ENCODE results near the gene CAPN12.

The CAPN12 gene

DNA sequence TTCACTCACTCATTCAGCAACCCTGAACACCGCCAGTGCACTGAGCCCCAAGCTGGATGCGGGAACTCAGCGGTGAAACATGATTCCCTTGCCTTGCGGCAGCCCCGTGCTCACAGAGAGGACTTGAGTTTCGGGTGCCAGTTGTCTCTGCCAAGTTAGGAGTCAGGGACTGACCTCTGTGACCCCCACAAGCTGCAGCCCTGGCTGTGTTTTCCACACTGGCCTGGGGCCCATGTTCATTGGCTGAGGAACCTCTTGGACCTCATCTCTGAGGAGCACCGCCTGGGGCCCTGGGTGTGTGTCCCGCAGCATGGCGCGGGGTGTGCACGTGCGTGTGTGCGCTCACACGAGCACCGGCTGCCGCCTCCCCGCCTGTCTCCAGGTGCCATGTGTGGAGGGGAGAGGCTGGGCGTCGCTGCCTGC, 31.0 kb downstream of the CAPN12 start:
- TF ChIP-seq, protein P1, sequence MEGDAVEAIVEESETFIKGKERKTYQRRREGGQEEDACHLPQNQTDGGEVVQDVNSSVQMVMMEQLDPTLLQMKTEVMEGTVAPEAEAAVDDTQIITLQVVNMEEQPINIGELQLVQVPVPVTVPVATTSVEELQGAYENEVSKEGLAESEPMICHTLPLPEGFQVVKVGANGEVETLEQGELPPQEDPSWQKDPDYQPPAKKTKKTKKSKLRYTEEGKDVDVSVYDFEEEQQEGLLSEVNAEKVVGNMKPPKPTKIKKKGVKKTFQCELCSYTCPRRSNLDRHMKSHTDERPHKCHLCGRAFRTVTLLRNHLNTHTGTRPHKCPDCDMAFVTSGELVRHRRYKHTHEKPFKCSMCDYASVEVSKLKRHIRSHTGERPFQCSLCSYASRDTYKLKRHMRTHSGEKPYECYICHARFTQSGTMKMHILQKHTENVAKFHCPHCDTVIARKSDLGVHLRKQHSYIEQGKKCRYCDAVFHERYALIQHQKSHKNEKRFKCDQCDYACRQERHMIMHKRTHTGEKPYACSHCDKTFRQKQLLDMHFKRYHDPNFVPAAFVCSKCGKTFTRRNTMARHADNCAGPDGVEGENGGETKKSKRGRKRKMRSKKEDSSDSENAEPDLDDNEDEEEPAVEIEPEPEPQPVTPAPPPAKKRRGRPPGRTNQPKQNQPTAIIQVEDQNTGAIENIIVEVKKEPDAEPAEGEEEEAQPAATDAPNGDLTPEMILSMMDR (IDR thresholded peaks at IDR 0.05; ENCODE audit: low read depth, low read length), result no peak
- no peak overlapping the region for H3K4me3 ChIP-seq (ENCODE audit: low read depth, low read length)

DNA sequence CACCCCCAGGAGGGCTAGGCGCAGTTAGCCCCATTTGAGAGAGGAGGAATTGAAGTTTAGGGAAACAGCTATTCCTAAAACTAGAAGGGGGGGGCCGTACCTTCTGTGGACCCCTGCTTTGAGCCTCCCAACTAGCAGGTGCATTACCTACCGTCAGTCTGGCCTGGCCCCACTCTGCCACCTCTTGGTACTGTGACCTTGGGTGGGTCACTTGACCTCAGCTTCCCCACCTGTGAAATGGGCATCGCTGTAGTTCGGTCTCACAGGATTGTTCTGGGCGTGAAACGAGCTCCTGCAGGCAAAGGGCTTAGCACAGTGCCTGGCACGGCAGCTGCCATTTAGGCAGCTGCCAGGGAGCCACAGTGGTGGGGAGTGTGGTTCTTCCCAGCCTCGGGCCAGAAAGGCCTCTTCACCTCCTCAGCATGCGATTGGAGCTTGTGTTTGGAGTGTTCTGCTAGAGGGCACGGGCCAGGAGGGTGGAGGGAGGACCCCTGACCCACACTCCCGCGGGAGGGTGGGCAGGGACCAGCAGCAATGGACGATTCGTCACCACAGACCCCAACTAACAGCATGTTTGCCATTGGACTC, 32.0 kb downstream of the CAPN12 start:
- H3K4me3 ChIP-seq (ENCODE audit: low read depth, low read length), result no peak overlapping the region
- TF ChIP-seq, protein P1 (IDR thresholded peaks at IDR 0.05; ENCODE audit: low read depth, low read length), result no peak

DNA sequence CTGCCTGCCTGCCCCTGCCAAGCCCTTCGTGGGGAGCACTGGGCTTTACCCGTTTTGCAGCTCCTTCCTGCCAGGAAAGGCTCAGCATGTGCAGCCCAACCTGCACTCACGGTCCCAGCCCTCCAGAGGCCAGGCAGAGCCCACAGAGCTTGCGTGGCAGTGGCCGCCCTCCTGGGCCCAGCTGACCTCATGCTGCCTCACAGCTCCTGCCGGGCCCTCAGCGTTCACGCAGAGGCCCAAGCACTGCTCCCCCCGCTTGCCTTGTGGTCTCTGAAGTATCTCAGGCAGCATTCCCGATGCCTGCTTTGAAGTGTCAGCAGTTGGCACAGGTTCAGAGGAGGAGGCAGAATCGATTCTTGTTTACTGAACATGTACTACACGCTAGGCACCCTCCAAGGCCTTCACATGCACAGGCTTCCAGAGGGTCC, 32.5 kb downstream of the CAPN12 start:
- H3K4me3 ChIP-seq (ENCODE audit: low read depth, low read length), result no peak overlapping the region
- TF ChIP-seq, protein P1 (IDR thresholded peaks at IDR 0.05; ENCODE audit: low read depth, low read length), result no peak

DNA sequence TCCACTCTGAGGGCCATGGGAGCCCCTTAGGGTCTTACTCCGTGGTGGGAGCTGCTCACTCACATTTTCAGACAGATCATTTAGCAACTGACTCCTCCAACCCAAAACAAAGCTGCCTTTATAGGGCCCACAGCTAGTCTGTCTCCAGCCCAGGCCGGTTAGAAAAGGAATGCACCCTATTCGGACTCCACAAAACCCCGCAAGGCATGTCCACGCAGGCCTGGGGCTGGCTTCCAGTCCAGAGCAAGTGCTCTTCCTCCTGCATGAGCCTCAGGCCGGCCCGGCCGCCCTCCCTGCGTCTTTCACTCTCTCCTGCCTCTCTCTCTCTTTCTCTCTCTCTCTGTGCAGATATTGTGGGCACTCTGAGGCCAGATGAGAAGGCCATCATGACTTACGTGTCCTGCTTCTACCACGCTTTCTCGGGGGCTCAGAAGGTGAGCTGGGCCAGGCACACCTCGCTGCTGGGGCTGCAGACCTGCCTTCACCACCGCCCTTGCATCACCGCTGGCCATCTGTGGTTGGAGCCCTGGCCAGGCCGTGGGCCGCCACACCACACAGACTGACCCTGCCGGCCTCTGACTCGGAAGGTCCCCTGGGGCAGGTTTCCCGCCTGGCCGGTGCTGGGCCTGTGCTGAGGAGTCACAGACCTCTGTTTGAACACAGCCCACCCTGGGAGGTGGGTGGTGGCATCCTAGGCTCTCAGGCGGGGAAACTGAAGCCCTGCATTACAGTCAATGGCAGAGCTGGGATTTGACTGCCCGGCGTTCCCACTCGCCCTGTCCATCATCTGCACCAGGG, 33.1 kb downstream of the CAPN12 start:
- TF ChIP-seq, protein P1 (IDR thresholded peaks at IDR 0.05; ENCODE audit: low read depth, low read length), result no peak
- H3K4me3 ChIP-seq (ENCODE audit: low read depth, low read length), result no peak overlapping the region

DNA sequence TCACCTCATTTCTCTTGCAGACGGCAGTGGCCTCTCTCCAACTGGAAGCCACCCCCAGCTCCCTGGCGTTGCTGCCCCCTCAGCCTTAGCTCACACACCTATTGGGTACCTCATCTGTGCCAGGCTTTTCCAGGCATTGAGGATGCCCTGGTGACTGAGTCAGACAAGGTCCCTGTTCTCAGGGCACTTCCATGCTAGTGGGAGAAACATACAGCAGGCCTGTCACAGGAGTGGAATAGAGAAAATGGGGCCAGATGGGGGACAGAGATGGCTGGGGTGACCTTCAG, 33.9 kb downstream of the CAPN12 start:
- H3K4me3 ChIP-seq (ENCODE audit: low read depth, low read length), result no peak overlapping the region
- TF ChIP-seq, protein P1 (IDR thresholded peaks at IDR 0.05; ENCODE audit: low read depth, low read length), result no peak

DNA sequence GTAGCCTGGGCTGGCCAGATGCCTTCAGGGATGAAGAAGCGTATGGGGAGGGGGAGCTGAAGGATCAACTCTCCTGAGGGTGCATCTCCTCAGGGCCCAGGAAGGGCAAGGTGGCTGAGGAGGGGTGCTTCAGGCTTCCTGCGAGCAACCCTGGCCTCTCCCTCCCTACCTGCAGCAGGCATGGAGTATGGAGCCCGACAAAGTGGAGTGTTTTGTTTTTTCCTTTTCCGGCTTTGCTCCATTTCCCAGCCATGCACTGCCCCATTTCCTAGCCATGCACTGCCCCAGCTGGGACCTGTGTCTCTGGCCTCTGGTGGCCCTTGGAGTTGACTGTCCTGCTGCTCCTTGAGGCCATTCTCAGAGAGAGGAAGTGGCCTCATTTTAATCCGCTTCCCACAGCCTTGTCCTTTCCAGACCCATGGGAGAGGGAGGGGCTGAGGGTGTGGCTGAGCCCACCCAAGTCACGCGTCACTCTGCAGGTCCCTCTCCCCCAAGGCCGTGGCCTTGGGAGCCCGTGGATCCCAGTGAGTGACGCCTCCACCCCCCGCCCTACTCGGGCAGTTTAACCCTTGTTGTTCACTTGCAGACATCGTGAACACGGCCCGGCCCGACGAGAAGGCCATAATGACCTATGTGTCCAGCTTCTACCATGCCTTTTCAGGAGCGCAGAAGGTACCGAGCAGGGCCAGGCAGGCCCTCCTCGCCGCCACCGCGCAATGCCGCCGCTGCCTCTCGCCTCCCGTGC, 34.4 kb downstream of the CAPN12 start:
- TF ChIP-seq, protein P1 (IDR thresholded peaks at IDR 0.05; ENCODE audit: low read depth, low read length), result no peak
- no peak overlapping the region for H3K4me3 ChIP-seq (ENCODE audit: low read depth, low read length)

DNA sequence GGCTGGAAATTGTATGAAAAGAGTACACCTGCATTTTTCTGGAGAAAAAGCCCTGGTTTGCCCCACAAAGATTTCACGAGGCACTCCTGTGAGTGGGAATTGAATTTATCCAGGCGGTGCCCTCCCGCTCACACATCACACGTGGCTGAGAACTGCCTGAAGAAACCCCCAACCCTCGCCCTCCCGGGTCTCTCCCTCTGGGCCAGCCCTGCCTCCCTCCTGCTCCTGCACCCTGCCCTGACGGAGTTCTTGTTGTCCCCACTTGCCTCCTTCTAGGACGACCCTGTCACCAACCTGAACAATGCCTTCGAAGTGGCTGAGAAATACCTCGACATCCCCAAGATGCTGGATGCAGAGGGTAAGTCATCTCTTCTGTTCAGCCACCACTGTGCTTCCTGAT, 35.2 kb downstream of the CAPN12 start:
- no peak overlapping the region for H3K4me3 ChIP-seq (ENCODE audit: low read depth, low read length)
- TF ChIP-seq, protein P1 (IDR thresholded peaks at IDR 0.05; ENCODE audit: low read depth, low read length), result no peak
